ENCODE results near the gene PEX5L.

- TF ChIP-seq CTCF (IDR thresholded peaks at IDR 0.05) (no peak), GABPA (IDR thresholded peaks at IDR 0.05; ENCODE audit: low read depth) (no peak), POLR2AphosphoS5 (IDR thresholded peaks at IDR 0.05; ENCODE audit: low read depth, low read length) (no peak), SIN3A (IDR thresholded peaks at IDR 0.05; ENCODE audit: borderline replicate concordance, low read depth, low read length) (no peak), USF2 (IDR thresholded peaks at IDR 0.05; ENCODE audit: borderline replicate concordance, low read depth, low read length) (no peak), REST (IDR thresholded peaks at IDR 0.05; ENCODE audit: low read depth, low read length) (no peak), ELF1 (IDR thresholded peaks at IDR 0.05) (no peak)
These were observed 24.8 kb downstream of the PEX5L start for GRCh38 chr3:180011927-180012326.

All from SK-N-SH (cell line).